PFSK-1 (cell line): ENCODE results near the gene YBX3.

Experiments used
- POLR2AphosphoS5 ChIP-seq: IDR thresholded peaks from 2 replicates; pipeline ENCODE4 v1.6.1; 2012; ENCODE audit warnings: low read depth, mild to moderate bottlenecking, control low read depth, low read length, moderate library complexity
- SIN3A ChIP-seq: IDR thresholded peaks from 2 replicates; pipeline ENCODE4 v1.6.1; 2012; ENCODE audit warnings: mild to moderate bottlenecking, low read length, moderate library complexity, borderline replicate concordance; ENCODE audit not compliant: insufficient read depth
- TAF1 ChIP-seq: IDR thresholded peaks from 2 replicates; pipeline ENCODE4 v1.6.1; 2012; ENCODE audit warnings: low read length, control low read depth, borderline replicate concordance; ENCODE audit not compliant: insufficient read depth

DNA sequence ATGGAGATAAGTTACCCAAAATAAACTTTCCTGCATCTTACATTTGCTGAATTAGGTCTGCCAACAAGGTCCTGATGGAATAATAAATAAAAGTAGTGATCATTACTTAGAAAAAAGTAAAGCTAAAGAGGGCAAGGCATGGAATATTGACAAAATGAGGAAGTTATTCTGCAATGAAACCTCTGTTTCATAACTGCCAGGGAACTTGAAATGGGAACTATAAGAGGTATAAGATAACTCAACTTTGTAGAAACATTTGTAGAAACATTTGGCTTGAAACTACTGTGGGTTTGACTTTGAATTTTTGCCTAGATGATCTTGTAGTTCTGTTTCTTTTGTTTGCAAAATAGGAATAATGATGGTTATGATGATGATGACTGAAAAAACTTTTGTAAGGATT is 18.7 kb upstream of the YBX3 start:
- TF ChIP-seq SIN3A (no peak), TAF1 (no peak), POLR2AphosphoS5 (no peak)
